HepG2 (cell line): ENCODE measurements around the gene SCN4B. TPM values are rescaled to one million over a fixed set of nuclear protein-coding genes. Genes with fewer than 3 reads are reported as not detected.

Source experiments
- AHDC1 ChIP-seq: sonication (generic); formaldehyde crosslinking; IDR thresholded peaks from 2 replicates; pipeline ENCODE4 v1.5.1; 2020; ENCODE audit warnings: mild to moderate bottlenecking, missing genetic modification reagents, borderline replicate concordance
- ATF2 ChIP-seq: sonication (generic); formaldehyde crosslinking; IDR thresholded peaks from 2 replicates; pipeline ENCODE4 v1.4.0; 2020; ENCODE audit warnings: missing genetic modification reagents
- DMAP1 ChIP-seq: IDR thresholded peaks from 2 replicates; pipeline ENCODE4 v1.6.1; 2016
- FOSL2 ChIP-seq: sonication (generic); formaldehyde crosslinking; IDR thresholded peaks from 2 replicates; pipeline ENCODE4 v1.4.0; 2020; ENCODE audit warnings: missing genetic modification reagents
- GABPB1 ChIP-seq: IDR thresholded peaks from 2 replicates; pipeline ENCODE4 v1.6.1; 2016; ENCODE audit warnings: mild to moderate bottlenecking, missing genetic modification reagents, moderate library complexity, missing compliant biosample characterization
- LCORL ChIP-seq, 2 experiments: fragments of 450-650 bp in 1 of 2; sonication (generic) in 1 of 2; formaldehyde crosslinking in 1 of 2; IDR thresholded peaks; 2 replicates each; pipeline versions ENCODE4 v1.5.0 to v1.6.1; 2017 to 2020; ENCODE audit warnings: antibody characterized with exemption in 1 of 2, missing genetic modification reagents in 1 of 2
- NFKB2 ChIP-seq: sonication (generic); formaldehyde crosslinking; IDR thresholded peaks from 2 replicates; pipeline ENCODE4 v1.4.0; 2020; ENCODE audit warnings: missing genetic modification reagents, borderline replicate concordance
- ONECUT2 ChIP-seq: sonication (generic); formaldehyde crosslinking; IDR thresholded peaks from 2 replicates; pipeline ENCODE4 v1.4.0; 2020; ENCODE audit warnings: missing genetic modification reagents
- ZFP82 ChIP-seq: sonication (generic); formaldehyde crosslinking; IDR thresholded peaks from 2 replicates; pipeline ENCODE4 v1.5.1; 2020; ENCODE audit warnings: mild to moderate bottlenecking, missing genetic modification reagents, borderline replicate concordance
- ZNF333 ChIP-seq: sonication (generic); formaldehyde crosslinking; IDR thresholded peaks from 2 replicates; pipeline ENCODE4 v1.4.0; 2020; ENCODE audit warnings: mild to moderate bottlenecking, missing genetic modification reagents, borderline replicate concordance
- ZNF543 ChIP-seq: sonication (generic); formaldehyde crosslinking; IDR thresholded peaks from 2 replicates; pipeline ENCODE4 v1.4.0; 2020; ENCODE audit warnings: mild to moderate bottlenecking, missing genetic modification reagents
- ZNF549 ChIP-seq: sonication (generic); formaldehyde crosslinking; IDR thresholded peaks from 2 replicates; pipeline ENCODE4 v1.5.0; 2020; ENCODE audit warnings: missing genetic modification reagents
- ZNF598 ChIP-seq: sonication (generic); formaldehyde crosslinking; IDR thresholded peaks from 2 replicates; pipeline ENCODE4 v1.5.1; 2020; ENCODE audit warnings: mild to moderate bottlenecking, missing genetic modification reagents, borderline replicate concordance
- ZNF674 ChIP-seq: sonication (generic); formaldehyde crosslinking; IDR thresholded peaks from 2 replicates; pipeline ENCODE4 v1.5.0; 2020; ENCODE audit warnings: low read depth, mild to moderate bottlenecking, missing genetic modification reagents
- ZNF7 ChIP-seq: IDR thresholded peaks from 2 replicates; pipeline ENCODE4 v1.6.1; 2016; ENCODE audit warnings: missing biosample characterization, missing genetic modification reagents
- ZNF772 ChIP-seq: sonication (generic); formaldehyde crosslinking; IDR thresholded peaks from 2 replicates; pipeline ENCODE4 v1.5.0; 2020; ENCODE audit warnings: mild to moderate bottlenecking, missing genetic modification reagents
- ZSCAN22 ChIP-seq: sonication (generic); formaldehyde crosslinking; IDR thresholded peaks from 2 replicates; pipeline ENCODE4 v1.4.0; 2020; ENCODE audit warnings: mild to moderate bottlenecking, missing genetic modification reagents
- polyA plus RNA-seq, 8 experiments: library from polyadenylated mRNA; depleted of rRNA in 3 of 8; stranded (reverse) in 7 of 8; unstranded in 1 of 8; fragments of >200 nt; fragmentation: Illumina TruSeq in 4 of 8; extraction: Trizol in 4 of 8; gene quantifications; 2 replicates each; pipeline versions ENCODE4 v1.2.1 to v1.2.3, GENCODE V29; 2011 to 2016; ENCODE audit warnings: low read depth in 4 of 8, missing spikeins in 1 of 8, mixed read lengths in 1 of 8; ENCODE audit not compliant: insufficient read depth in 1 of 8
- total RNA-seq, 5 experiments: library from RNA; depleted of rRNA; stranded (reverse); fragments of >200 nt; fragmentation: Illumina TruSeq; extraction: Trizol; gene quantifications; 2 replicates each; pipeline ENCODE4 v1.2.3, GENCODE V29; 2016; ENCODE audit warnings: low read depth in 1 of 5
- TF ChIP-seq, protein P1 (sequence below): sonication (generic); formaldehyde crosslinking; IDR thresholded peaks from 2 replicates; pipeline ENCODE4 v1.5.0; 2020; ENCODE audit warnings: missing genetic modification reagents
- TF ChIP-seq, protein P2 (sequence below): sonication (generic); IDR thresholded peaks from 2 replicates; pipeline ENCODE4 v1.6.1; 2016; ENCODE audit warnings: low read depth, borderline replicate concordance

Gene SCN4B
- total and polyA plus RNA-seq, 2 of the 13 experiments (the other 11 are each of a cell fraction or from before 2014, with no cell fraction given), result 0.04 to 0.29 TPM

GRCh38 chr11:118194835-118195627, 42.4 kb upstream of the SCN4B start (continued):
- TF ChIP-seq ZNF598 (0 out of 2 replicates have a peak, but pooled peaks have one; percentile 19), FOSL2 (CRISPR knock-in tag) (peak; percentile 78), ZSCAN22 (CRISPR knock-in tag) (no peak), ONECUT2 (CRISPR knock-in tag) (no peak), NFKB2 (CRISPR knock-in tag) (no peak), ZNF674 (CRISPR knock-in tag) (no peak), ZNF549 (CRISPR knock-in tag) (no peak), AHDC1 (peak; percentile 46; the same call in 1 of the 2 replicates), GABPB1 (no peak; the same call in 1 of the 2 replicates), DMAP1 (CRISPR knock-in tag) (peak; percentile 64; the same call in 1 of the 2 replicates), ZFP82 (CRISPR knock-in tag) (no peak), ATF2 (CRISPR knock-in tag) (peak; percentile 95), ZNF772 (CRISPR knock-in tag) (peak; percentile 83; the same call in 1 of the 2 replicates), LCORL (IDR thresholded peaks at IDR 0.05) (no peak), LCORL (CRISPR knock-in tag; IDR thresholded peaks at IDR 0.05) (peak; percentile 88), ZNF333 (no peak), ZNF543 (CRISPR knock-in tag) (peak; percentile 57; the same call in 1 of the 2 replicates), ZNF7 (CRISPR knock-in tag) (no peak)
- TF ChIP-seq, protein P1, sequence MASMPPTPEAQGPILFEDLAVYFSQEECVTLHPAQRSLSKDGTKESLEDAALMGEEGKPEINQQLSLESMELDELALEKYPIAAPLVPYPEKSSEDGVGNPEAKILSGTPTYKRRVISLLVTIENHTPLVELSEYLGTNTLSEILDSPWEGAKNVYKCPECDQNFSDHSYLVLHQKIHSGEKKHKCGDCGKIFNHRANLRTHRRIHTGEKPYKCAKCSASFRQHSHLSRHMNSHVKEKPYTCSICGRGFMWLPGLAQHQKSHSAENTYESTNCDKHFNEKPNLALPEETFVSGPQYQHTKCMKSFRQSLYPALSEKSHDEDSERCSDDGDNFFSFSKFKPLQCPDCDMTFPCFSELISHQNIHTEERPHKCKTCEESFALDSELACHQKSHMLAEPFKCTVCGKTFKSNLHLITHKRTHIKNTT (CRISPR knock-in tag), result no peak
- TF ChIP-seq, protein P2, sequence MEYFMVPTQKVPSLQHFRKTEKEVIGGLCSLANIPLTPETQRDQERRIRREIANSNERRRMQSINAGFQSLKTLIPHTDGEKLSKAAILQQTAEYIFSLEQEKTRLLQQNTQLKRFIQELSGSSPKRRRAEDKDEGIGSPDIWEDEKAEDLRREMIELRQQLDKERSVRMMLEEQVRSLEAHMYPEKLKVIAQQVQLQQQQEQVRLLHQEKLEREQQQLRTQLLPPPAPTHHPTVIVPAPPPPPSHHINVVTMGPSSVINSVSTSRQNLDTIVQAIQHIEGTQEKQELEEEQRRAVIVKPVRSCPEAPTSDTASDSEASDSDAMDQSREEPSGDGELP, result peak; percentile 100
